AG08396 (cell line): ENCODE results near the gene ZMYM2.
A peak's percentile ranks its signal among the peaks of the same experiment; 100 is the strongest.

Experiments
- DNase-seq: peaks from one replicate; pipeline ENCODE4 v3.0.0; 2012; ENCODE audit warnings: low spot score, mixed read lengths

ZMYM2 gene

DNA sequence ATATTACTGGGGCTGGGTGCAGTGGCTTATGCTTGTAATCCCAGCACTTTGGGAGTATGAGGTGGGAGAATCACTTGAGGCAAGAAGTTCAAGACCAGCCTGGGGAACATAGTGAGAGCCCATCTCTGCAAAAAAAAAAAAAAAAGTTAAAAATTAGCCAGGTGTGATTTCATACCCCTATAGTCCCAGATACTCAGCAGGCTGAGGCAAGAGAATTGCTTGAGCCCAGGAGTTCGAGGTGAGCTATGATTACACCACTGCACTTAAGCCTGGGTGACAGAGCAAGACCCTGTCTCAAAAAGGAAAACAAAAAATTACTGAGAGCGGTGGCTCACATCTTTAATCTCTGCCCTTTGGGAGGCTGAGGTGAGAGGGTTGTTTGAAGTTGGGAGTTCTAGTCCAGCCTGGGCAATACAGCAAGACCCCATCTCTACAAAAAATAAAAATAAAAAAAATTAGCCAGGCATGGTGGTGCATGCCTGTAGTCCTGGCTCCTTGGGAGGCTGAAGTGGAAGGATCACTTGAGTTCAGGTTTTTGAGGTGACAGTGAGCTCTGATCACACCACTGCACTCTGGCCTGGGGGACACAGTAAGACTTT, 87.5 kb downstream of the ZMYM2 start:
- DNase-seq = no peak

DNA sequence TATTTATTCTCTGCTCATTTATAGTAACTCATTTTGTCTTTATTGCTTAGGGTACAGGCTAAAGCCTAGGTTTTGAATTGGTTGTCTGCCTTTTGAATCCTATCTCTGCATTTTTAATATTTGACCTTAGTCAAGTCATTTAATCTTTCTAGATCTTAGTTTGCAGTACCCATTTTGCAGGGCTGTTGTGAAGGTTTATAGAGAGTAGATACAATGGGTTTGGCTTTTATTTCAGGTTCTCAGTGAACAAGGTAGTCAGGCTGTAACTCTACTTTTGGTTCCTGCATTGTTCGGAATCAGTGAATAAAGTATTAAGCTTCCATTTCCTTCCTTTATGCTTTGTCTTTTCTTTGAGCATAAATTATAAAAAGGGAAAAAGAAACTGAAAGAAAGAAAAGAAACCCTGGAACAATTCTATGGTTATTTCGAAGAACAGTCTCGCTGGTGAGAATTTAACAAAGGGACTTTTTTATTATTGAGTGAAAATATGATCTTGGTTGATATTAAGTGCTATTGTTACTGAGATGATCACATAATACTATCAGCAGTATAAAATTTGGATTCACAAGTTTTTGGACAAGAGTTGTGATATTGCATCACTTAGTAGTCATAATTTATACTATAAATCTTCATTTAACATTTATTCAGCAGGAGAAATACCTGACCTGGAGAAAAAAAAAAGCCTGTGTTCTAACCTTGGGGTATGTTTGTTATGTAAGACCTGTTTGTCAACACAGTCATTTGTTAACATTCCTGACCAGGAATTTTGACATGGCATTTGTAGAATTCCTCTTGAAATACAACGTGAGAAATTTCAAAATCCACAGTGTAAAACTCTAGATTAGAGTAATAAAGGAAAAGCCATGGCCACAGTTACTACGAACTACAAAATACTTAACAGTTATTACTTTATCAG, 91.3 kb downstream of the ZMYM2 start:
- DNase-seq = no peak

DNA sequence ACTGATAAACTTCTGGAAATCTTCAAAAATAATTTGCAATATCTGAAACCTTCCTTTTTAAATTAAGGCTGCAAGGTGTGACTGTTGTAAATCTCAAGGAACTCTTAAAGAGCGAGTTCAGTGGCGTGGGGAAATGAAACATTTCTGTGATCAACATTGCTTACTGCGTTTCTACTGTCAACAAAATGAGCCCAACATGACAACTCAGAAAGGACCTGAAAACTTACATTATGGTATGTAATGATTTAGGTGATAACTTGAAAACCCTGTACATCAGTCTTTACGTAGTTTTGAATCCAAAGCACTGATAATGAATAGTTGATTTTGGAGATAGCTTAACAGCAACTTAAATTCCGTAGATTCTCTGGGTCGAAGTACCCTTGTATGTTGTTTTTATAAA, 92.8 kb downstream of the ZMYM2 start:
- DNase-seq = no peak

DNA sequence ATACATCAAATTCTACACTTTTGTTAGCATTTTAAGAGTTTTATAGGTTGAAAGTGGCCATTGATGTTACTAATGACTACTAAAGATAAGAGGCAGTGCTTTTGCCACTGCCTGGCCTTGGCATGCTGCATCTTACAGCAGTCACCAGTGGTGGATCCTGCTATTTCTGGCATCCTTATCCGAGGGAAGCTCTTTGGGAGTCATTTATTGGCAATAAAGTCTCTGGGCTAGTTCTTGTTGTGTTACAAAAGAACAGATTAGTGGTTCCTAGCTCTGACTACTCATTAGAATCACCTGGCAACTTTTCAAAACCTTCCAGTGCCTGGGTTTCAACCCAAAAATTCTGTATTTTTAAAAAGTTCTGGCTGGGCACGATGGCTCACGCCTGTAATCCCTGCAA, 94.5 kb downstream of the ZMYM2 start:
- DNase-seq = no peak

DNA sequence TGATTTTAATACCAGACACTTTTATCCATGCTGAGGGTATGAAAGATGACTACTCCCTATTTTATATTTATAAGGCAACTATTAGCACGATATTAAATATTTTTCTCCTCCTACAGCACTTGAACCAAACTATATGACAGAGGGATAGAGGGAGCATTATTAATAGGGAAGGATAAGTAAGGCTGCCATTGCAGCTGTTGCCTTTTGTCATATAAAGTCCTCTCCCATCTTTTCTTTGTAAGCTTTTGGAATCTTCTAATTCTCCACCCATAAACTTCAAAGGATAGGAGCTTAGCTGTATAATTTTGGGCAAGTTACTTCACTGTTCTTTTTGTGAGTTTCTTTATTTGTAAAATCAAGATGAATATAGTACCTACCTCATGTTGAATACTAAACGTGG, 95.4 kb downstream of the ZMYM2 start:
- no peak for DNase-seq

DNA sequence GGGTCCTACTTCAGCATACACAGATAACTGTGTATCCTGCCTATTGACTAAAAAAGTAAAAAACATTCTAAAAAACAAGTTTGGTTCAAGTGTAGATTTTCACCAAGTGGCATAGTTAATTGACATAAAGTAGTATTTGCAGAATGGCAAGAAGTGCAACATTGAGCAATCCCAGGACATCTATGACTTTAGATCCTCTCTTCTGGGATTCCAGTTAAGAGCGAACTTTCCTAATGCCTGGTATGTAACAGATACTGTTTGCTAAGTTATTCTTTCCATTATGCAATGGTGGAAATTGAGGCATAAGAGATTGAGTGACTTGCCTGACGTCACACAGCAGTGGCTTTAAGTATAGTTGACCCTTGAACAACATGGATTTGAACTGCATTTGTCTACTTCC, 96.1 kb downstream of the ZMYM2 start:
- no peak for DNase-seq

DNA sequence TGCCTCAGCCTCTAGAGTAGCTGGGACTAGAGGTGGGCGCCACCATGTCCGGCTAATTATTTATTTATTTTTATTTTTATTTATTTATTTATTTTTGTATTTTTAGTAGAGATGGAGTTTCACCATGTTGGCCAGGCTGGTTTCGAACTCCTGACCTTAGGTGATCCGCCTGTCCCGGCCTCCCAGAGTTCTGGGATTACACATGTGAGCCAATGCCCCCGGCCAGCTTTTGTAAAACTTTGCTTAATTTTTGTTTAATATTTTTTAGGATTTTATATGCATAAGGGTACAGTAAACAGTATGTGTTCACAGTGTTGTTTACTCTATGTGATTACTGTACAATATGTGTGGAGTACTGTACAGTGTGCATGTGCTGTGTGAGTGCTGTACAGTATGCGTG, 98.7 kb downstream of the ZMYM2 start:
- no peak for DNase-seq

DNA sequence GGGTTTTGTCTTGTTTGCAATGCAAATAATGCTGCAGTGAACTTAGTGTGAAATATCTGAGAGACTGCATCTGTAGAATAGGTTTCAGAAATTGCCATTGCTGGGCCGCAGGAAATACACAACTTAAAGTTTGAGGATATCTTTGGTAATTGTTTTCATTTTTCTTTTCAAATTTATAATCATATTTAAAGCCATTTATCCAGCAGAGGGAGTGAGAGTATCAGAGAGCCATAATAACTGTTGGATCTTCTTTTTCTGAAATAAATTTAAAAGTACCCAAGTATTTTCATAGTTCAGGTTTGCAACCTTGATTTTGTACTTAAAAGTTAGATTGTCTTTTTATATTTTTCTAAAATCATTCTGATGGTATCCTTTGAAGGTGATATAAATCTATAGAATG, 99.4 kb downstream of the ZMYM2 start:
- DNase-seq = no peak

DNA sequence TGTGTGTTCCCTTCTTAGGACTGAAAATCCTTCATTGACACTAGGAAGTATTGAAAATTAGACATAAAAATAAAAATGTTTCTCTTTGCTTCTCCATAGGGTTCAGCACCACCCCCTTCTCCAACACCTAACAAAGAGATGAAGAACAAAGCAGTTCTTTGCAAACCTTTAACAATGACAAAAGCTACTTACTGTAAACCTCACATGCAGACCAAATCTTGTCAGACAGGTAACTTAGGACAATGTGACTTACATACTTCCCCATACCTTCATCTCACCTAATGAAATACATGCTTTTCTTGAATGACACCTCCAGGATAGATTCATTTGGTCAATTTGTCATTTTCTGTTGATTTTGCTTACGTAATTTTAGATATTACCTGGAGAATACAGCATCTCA, 99.9 kb downstream of the ZMYM2 start:
- no peak for DNase-seq

DNA sequence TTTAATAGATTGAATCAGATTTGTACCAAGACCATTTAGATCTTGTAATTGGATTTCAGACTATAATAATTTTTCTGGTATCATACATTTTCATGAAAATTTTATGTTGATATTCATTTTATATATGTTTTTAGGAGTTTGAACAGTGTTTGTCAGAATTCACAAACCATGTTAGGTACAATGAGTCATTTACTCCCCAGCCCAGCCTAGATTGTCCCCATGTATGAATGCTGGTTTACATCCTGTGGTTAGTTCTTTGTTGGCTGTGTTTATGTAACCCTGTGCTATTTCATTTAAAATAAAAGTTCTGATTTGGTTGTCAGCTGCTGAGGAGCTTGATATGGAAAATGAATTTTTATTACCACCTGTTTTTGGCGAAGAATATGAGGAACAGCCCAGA, 105.6 kb downstream of the ZMYM2 start:
- peak; percentile 26 for DNase-seq

DNA sequence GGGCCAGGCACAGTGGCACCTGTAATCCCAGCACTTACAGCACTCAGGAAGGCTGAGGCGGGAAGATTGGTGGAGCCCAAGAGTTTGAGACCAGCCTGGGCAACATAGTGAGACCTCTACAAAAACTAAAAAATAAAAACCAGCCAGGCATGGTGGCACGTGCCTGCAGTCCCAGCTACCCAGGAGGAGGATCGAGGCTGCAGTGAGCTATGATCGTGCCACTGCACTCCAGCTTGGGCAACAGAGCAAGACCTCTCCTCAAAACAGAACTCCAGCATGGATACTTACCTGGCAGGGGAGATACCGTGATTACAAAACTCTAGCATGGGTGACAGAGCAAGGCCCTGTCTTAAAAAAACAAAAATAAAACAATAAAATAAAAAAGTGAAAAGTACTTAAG, 107.0 kb downstream of the ZMYM2 start:
- no peak for DNase-seq

DNA sequence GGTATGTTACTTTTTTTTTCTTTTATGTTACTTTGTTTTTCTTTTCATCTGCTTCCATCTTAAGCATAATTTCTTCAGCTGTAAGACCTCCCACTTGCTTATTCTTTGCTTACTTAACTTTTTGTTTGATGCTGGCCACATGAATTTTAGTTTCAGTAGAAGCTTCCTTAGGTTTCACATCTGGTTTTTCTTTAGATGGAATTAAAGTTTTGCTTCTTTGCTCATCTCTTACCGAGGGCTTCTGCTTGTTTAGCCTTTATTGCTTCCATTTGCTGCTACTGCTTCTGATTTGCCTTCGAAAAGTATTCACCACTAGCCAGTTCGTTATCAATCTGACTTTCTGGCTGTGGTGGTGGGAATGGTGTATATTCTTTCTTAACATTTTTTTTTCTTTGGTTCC, 111.4 kb downstream of the ZMYM2 start:
- no peak for DNase-seq

DNA sequence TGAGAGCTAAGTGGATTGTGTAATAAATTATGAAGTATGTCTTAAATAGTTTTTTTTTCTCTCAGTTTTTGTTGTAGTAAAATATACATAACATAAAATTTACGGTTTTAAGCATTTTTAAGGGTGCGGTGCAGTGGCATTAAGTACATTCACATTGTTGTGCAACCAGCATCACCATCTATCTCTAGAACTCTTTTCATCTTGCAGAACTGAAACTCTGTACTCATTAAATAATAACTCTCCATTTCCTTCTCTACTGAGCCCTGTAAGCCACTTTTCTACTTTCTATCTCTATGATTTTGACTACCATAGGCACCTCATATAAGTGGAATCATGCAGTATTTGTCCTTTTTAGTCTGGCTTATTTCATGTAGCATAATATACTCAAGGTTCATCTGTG, 115.2 kb downstream of the ZMYM2 start:
- DNase-seq = no peak

DNA sequence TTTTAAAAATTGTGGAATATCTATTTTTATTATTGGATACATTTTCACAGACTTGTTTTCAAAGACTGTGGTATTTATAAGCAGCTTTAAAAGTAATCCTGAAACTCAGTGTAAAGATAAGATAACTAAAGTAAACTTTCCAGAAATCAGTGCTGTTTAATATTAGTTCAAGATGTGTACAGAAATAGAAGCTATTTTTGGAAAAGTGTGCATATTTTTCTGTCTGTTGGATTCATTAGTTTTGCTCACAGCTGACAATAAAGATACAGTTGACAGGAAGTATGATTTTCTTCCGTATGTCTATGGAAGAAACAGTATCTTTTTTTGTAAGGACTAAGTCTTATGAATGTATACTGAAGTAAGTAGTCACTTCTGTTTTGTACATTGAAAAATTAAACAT, 116.4 kb downstream of the ZMYM2 start:
- no peak for DNase-seq

DNA sequence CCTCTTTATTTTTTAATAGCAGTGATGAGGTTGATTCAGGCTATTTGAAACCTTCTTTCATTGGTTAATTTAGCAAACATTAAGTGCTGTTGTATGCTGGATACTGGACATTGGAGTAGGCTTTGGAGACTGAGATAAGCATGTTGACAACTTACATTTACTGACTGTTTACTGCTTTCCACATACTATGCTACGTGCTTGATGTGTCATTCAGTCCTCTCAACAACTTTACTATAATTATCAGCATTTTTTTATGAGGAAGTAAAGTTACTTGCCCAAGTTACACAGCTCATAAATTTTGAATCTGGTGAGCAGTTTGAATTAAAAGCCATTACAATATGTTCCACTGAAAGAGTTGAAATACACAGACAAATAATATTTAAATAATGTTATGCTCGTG, 118.6 kb downstream of the ZMYM2 start:
- no peak for DNase-seq

DNA sequence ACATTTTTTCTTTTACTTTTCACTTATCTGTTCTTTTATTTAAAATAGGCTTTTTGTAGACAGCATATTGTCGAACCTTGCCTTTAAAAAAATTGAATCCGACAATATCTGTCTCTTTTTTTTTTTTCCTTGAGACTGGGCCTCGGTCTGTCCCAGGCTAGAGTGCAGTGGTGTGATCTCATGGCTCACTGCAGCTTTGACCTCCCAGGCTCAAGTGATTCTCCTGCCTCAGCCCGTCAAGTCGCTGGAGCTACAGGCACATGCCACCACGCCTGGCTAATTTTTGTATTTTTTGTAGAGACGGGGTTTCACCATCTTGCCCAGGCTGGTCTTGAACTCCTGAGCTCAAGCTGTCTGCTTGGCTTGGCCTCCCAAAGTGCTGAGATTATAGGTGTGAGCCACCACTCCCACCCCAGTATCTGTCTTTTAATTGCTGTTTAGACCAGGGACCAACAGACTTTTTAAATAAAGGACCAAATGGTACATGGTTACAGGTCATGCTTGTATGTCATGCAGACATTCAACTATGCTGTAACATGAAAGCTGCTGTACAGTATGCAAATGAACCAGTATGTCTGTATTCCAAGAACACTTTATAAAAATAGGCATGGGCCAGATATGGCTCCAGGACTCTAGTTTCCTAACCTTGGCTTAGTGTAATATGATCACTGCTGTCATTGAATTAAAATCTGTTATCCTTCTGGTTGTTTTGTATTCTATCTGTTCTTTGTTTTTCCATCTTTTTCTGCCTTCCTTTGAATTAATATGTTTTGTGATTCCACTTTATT, 122.0 kb downstream of the ZMYM2 start:
- no peak for DNase-seq

DNA sequence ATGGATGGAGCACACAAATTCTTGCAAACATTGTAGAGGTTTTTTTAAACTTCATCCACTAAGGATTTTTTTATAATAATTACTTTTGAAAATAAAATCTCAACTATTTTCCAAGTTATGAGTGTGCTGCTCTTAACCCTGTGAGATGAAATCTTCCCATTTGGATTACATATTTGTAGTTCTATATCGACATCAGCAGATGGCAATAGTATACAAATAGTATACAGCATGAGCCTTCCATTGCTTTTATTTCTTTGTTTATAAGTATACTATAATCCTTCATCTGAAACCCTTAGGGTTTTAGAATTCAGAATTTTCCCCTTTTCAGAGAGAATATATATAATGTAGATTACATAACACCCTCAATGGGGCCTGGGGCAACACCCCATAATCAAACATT, 131.8 kb downstream of the ZMYM2 start:
- no peak for DNase-seq

DNA sequence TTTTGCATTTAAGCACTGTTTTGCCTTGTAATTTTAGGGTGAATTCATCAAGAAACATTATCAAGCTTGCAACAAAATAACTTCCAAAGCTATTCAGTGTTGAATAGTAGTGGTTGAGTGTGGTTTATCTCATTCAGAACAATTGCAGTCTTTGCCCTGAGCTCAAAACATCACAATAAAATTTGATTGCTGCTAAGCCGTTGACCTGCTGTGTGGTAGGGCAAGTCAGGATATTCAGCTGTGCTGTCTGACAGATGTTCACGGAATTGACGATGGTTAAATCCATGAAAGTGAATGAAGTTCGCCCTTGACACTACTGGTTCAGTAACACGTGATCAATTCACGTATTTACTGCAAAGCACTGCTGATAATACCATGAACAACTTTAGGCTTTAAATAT, 135.4 kb downstream of the ZMYM2 start:
- DNase-seq = no peak

DNA sequence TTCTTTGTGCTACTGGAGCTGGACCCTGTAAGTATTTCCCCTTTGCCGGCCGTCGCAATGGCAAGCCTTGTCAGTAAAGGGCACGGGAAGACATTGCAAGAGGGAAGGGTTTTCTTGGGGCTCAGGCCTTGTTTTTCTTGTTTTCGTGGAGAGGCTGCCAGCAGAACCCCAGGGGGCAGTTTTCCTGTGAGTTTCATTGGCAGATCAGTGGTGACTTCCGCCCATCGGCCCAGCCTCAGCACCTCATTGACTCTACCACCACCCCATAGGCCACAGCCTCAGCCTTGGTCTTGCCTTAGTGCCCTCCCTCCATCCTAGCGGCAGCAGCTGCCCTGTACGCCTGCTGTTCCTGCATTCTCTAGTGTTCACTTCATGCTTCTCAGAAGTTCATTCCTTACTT, 140.8 kb downstream of the ZMYM2 start:
- DNase-seq = no peak

DNA sequence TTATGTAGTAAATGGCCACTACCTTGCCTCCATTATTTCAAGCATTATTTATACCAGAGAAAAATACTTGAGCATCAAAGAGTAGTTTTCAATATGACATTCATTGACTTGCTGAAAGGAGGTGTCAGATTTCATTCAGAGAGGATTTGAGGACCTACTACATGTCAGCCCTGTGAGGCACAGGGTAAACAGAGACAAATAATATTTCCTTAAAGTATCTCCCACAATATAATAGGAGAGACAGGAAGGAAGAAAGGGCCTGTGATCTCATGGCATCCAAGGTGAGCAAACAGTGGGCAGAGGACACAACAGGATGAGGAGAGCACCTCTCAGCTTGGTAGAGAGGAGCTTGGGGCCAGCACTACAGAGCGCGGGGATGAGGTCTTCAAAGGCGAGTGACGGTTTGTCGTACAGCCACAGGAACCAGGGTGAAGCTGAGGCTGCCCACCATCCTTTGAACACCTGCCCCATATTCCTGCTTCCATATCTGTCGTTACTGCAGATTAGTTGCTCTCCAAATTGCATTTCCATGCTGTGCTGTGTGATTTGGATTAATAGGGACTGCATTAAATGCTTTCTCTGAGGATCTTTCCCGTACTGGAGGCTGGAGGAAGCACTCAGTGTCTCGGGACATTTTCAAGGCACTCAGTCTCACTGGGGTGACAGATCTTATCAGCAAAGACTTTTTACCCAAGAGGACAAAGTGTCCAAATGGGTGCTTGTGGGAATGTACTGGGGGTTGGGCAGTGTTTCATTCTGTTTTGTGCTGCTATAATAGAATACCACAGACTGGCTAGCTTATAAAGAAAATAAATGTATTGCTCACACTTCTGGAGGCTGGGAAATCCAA, 143.2 kb downstream of the ZMYM2 start:
- no peak for DNase-seq

DNA sequence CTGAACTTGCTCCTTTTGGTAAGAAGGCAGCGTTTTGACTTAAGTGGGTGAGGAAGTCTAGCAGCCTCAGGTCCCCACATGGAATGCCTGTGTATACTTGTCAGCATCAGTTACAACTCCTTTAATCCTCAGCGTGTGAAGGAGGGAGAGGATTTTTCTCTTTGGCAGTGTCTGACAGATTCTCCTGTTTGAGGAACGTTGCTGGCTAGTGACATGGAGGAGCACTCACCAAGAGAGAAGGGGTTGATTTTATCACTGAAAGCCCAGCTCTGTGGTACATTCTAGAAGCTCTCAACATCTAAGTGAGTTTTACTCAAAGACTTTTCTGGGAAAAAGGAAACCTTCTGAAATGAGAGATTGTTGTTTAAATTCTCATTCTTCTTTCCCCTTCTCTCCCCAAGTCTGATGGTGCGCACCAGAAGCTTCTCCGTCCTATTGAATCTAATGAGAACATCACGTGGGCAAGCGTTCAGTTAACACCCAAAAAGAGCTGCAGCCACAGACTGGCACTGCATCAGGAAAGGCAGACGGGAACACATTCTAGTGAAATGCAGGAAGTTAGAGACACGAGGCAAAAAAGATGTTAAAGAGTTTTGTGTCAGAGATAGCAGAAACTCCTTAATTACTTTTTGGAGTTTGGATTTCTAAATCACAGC, 144.1 kb downstream of the ZMYM2 start:
- DNase-seq = no peak
